HPDE6-E6E7 (cell line): Measurements from ENCODE around the gene SETD5.

Experiments
- DNase-seq: peaks from one replicate; pipeline ENCODE4 v3.0.0; 2011; ENCODE audit warnings: missing footprints; ENCODE audit errors: extremely low spot score

Gene SETD5, protein sequence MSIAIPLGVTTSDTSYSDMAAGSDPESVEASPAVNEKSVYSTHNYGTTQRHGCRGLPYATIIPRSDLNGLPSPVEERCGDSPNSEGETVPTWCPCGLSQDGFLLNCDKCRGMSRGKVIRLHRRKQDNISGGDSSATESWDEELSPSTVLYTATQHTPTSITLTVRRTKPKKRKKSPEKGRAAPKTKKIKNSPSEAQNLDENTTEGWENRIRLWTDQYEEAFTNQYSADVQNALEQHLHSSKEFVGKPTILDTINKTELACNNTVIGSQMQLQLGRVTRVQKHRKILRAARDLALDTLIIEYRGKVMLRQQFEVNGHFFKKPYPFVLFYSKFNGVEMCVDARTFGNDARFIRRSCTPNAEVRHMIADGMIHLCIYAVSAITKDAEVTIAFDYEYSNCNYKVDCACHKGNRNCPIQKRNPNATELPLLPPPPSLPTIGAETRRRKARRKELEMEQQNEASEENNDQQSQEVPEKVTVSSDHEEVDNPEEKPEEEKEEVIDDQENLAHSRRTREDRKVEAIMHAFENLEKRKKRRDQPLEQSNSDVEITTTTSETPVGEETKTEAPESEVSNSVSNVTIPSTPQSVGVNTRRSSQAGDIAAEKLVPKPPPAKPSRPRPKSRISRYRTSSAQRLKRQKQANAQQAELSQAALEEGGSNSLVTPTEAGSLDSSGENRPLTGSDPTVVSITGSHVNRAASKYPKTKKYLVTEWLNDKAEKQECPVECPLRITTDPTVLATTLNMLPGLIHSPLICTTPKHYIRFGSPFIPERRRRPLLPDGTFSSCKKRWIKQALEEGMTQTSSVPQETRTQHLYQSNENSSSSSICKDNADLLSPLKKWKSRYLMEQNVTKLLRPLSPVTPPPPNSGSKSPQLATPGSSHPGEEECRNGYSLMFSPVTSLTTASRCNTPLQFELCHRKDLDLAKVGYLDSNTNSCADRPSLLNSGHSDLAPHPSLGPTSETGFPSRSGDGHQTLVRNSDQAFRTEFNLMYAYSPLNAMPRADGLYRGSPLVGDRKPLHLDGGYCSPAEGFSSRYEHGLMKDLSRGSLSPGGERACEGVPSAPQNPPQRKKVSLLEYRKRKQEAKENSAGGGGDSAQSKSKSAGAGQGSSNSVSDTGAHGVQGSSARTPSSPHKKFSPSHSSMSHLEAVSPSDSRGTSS (N-terminal part only)

DNA sequence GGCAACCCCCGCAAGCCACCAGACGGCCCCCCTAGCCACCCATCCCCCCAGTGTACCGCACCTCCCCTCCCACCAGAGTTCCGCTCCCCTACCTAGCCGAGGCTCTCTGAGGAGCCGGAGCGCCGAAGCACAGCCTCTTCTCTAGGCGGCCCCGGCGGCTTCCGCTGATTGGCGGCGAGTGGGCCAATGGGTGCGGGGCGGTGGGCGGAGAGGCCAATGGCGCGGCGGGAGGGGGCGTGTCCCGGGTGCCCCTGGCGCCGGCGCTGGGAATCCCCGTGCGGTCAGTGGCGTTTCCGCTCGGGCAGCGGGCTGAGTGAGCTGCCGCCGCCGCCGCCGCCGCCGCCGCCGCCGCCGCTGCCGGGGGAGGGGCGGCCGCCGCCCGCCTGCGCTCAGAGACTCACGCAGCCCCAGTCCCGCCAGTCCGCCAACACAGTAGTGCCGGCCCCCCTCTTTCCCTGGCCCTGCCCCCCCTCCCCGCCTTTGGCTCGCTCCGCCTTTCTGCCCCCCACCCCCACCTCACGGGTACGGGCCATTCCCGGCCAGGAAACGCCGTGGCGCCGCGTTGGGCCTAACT is at the start of gene SETD5:
SETD5 (plus strand) TSS at position 284 of the 574 bp plus-strand sequence. CDS start 31,324 bp downstream, outside the sequence.
- peak; percentile 34 for DNase-seq

DNA sequence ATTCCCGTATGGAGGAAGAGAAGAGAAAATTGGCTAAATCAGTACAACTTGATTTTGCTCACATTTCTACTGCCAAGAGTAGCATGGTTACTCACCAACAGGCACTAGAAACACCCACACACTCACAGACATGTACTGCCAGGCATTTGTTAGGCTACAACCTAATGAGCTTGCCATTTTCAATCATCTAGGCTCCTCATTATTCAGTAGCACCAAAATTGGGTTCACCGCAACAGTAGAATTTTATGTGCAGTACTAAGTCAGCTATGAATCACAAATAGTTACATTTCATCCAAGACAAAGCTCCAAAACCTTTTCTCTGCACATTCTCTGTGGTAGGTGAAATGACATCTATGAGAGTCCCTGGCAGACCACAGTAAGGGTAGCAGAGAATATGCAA is 49.5 kb upstream of the SETD5 start:
- no peak for DNase-seq

DNA sequence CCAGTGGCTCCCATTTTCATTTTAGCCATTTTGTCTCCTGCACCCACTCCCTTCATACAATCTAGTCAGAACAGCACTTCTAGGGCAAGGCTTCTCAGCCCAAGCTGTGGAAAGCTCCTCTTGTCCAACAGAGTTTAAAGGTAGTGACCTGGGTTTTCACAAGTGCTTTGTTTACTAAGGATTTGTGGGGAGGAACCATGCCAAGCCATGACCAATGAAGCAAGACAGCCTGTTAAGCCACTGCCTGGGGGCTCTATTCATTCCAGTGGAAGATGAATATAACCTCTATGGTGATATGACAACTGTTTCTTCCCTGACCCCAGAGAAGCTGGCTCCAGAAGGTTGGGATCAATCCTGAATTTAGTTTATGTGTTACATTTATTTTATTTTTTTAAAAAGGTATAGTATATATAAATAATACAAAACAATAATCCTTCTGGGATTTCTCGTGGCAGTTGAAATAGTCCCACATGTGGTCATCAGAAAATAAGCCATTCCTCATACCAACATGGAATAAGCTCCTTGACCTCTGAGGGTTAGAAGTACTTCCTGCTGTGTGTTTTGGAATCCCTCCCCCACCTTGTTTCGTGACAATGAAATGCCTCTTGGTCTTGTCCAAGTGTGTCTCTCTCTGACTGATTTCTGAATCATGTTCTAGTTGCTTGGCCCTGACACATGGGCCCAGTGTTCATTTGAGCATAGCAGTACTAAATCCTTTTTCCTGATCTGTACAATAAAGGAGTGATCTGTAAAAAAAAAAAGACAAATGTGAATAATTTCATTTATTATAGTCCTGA is 47.9 kb upstream of the SETD5 start:
- DNase-seq: no peak

DNA sequence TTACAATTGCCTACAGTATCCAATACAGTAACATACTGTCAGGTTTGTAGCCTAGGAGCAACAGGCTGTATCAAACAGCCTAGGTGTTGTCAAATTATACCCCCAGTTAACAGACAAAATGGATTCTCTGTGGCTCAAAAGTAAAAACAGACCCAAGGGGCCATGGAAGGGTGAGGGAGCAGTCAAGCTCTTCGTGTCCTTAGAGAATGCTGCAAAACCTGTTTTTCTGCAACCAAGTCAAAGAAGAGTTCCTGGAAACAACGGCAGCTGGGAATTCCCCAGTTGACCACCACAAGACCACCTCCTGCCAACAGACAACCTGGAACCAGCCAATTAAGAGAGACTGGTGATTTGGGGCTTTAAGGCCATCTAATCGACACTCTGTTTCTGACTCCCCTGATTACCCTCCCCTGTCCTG is 45.7 kb upstream of the SETD5 start:
- no peak for DNase-seq

DNA sequence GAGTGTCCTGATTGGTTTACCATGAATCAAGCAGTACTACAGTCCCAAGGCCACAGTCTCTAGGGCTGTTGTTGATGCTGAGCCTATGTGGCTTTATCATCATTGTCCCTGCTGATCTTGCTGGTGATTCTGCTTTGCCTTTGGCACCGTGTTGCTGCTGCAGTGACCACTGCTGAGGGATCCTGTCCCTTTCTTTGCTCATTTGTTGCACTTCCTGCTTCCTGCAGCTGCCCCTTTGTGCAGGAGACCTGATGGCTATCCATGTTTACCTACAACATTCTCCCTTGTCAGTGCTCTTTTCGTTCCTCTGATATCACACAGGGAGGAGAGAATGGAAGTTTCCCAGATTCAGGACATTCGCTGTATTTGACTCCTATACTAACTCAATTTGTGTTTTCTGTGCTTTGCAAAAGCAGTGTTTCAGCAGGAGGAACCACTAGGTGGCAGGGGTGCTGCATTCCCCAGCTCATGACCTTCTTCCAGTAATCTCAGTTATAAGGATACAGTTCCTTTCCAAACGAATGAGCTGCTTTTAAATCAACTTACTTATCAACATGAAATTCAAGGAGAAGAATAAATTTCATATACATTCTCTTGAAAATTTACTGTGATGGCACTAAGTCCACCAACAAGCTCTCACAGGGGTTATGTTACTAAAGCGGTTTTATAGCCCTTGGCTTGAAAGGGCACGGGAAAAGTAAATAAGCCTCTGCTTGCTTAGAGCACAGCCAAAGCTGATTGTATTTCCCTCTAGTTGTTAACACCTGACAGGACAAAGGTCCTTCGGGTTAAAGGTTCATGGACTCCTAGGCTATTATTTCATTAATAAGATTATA is 44.3 kb upstream of the SETD5 start:
- DNase-seq: peak; percentile 14

DNA sequence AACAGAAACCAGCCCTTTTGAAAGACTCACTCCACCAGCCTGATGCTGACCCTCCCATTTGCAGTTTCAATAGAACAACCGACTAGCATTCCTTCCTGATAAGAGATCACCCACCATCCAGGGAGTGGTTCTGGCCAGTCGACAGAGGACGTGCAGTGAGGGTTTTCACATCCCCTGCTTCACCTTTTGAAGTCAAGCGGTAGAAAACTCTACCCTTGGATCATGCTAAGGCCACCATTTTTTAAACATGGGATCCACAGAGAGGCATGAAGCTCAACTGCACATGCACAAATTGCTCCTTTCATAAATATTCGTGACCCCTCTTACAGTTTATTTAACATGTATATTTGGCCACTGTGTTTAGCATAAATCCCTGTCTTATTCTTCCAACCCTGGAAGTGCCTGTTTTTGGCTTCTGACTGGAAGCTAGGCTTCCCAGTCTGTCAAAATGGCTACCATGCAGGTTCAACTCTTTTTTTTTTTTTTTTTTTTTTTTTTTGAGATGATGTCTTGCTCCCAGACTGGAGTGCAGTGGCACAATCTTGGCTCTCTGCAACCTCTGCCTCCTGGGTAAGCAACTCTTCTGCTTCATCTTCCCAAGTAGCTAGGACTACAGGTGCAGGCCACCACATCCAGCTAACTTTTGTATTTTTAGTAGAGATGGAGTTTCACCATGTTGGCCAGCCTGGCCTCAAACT is 35.6 kb upstream of the SETD5 start:
- DNase-seq: no peak

DNA sequence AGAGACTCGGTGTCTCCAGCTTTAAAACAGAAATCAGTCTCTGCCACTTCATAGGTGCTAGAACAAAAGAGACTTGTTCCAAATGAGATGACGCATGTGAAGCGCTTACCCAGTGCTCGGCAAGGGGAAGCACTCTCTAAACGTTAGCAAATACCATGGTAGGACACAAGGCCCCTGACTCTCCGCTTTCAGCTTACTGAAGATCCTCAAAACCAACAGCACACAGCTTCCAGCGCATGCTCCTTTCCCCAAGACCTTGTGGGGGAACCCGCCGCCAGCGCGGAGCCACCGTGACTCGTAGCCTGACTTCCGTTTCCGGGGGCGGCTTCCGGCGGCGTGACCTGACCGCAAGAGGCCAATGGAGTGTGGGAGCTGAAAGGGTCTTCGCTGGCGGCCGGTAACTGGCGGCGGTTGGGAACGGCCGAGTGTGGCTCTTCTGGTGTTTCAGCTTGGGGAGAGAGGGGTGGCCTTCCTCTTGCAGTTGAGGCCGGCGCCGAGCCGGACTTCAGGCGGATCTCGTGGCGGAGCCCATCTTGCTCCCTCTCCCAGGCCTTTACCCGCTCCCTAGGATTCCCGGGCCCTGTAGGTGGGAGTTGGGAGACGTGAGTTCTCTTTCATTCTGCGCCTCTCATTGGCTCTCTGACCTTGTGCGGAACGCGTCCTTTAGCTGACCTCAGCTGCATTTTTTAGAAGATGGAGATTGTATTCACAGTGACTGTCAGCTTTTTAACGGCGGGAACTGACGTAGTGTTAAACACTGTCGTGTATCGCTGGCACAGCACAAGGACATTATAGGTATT is 34.5 kb upstream of the SETD5 start, which contains the start of gene THUMPD3:
THUMPD3 (plus strand) TSS at position 324 of the 800 bp plus-strand sequence. CDS start 2,015 bp downstream, outside the sequence.
- peak; percentile 33 for DNase-seq

DNA sequence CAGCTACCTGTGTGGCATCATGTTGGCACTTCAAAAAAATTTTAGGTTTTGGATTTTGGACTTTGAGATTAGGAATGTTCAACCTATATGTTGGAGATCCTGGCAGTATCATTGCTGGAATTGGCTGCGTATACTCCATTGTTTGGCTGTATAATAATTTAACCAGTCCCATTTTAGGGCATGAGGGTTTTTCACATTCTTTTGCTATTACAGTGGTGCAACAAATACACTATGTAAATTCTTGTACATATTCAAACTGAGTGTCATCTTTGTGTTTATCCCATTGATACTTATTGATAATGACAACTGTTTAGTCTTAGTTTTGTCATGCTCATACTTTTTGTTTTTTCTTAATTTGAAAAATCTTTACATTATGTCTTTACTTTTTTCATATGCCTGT is 27.9 kb upstream of the SETD5 start:
- DNase-seq: no peak

DNA sequence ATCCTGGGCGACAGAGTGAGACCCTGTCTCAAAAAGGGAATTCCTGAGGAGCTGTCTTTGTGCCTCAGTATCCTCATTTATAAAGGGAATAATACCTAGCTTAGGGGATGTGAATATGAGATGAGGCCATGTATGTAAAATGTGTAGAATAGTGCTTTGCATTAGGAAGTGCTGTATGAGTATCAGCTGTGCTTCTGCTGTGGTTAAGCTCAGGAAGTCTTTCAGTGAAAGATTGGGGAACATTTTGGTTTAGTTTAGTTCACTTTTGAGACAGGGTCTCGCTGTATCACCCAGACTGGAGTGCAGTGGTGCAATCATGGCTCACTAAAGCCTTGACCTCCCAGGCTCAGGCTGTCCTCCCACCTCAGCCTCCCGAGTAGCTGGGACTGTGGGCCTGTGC is 23.9 kb upstream of the SETD5 start:
- DNase-seq: no peak

DNA sequence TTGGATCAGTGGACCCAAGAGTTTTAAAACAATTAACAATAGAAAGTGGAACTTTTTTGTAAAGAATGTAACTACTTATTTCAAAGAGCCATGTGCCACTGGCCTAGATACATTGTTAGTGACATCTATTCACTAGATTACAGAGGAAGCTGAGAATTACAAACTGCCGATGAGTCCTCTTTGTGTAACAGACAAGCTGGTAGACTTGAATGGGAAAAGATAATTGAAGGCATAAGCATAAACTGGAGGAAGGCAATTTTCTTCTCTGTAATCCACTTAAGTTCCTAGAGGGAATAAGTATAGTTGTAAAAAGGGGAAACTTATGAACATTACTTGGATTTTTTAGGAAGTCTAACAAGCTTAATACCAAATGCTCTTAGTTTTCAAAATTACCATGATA is 19.4 kb upstream of the SETD5 start:
- no peak for DNase-seq

DNA sequence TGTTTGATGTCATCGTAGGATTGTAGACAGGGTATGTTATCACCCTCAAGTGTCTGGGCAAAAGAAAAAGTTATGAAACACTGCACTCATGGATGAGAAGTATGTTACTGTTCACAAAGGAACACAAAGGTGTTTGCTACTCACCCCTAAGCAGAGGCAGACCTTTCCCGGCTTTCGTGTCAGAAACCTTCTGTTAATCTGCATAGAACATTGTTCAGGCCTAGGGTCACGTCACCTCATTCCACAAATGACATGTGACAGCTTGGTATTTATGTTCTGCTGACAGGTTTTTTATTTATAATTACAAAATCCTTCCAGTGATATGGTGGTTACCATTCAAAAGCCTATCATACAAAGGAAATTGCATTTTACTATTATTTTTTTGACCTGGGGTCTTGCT is 18.1 kb upstream of the SETD5 start:
- no peak for DNase-seq

DNA sequence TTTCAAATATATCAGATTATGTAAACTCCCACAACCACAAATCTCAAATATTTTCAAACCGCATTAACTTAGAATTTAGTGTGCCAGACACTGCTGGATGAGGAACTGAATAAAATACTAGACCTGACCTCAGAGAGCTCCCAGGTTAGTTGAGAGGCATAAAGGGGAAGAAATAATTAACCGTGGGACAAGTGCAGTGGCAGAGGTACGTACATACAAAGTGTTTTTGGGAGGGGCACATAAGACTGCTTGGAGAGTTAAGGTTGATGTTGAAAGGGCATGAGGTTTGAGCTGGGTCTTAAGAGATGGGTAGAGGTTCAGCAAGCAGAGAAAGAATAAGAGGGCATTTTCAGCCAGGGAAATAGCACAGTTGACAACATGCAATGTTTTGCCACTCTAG is 17.4 kb upstream of the SETD5 start:
- no peak for DNase-seq

DNA sequence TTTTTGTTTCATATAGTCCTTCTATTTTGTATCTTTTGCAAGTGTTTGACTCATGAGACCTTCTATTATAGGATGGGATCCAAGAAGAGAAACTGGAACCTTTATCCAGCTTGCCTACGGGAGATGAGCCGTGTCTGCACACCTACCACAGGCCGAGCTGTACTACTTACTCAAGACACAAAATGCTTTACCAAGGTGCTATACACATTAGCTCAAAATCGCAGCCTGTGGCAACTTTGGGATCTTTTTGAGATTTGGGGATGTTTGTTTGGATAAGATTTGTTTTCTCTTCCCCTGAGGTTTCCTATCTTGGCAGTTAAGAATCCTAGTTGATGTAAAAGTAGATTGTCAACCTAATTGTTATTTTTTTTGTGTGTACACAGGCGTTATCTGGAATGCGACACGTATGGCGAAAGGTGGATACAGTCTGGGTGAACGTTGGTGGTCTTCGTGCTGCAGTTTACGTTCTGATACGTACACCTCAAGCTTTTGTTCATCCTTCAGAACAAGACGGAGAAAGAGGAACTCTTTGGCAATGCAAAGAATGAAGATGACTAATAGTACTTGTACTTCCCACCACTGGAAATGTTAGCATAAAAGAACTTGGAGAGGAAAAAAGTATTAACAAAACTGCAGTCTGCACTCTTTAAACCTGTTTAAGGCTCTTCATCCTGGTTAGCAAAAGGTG is 13.1 kb upstream of the SETD5 start:
- no peak for DNase-seq

DNA sequence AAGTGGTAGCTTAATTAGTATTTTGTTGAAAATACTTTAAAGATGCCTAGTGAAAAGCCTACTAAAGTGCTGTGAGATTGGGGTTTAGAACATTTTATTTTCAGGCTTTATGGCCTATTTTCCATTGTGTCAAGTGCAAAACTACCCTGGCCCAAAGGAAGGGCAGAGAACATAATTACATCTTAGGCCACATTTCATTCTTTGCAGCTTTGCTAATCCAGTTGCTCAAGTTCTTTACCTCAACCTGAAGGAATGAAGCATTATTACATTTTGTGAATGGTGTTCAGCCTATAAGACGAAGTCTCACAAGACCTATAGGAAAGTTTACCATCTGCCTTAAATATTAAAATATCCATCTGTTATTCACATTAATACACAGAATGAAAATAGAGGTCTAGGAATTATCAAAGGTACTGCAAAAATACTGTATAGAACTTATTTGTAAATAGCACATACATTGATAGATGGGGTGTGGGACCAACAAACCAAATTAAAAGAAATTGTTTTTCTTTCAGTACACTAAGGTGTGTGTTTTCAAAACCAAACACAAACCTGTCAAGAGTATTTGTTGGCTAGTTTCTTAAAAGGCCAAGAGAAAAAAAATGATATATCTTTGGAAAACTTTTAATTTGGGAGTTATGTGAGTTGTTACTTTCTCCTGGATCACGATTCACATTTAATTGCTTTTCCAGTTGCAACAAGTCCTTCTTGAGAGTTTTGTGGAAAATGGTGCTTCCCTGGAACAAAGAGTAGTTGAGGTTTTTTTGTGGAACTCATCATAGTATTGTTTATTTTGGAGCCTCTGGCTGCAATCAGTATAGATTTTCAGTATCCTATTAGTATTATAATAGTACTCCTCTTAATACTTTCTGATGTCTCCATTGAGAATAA is 12.0 kb upstream of the SETD5 start:
- DNase-seq: no peak

DNA sequence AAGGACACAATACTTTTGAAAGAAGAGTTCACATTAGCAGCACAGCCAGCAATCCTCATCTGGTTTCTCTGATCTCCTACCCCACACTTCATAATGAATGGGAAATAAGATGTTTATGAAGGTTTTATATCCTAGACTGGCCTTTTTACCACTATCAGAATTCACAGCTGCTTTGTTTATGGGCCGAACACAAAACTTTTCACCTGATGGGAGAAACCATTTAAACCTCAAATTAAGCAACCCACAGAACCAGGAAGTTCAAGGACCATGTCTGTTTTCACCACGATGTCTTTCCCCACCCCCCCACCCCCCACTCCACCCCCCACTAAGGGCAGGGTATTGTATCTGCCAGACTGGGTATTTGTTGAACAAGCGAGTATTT is 11.3 kb upstream of the SETD5 start:
- no peak for DNase-seq

DNA sequence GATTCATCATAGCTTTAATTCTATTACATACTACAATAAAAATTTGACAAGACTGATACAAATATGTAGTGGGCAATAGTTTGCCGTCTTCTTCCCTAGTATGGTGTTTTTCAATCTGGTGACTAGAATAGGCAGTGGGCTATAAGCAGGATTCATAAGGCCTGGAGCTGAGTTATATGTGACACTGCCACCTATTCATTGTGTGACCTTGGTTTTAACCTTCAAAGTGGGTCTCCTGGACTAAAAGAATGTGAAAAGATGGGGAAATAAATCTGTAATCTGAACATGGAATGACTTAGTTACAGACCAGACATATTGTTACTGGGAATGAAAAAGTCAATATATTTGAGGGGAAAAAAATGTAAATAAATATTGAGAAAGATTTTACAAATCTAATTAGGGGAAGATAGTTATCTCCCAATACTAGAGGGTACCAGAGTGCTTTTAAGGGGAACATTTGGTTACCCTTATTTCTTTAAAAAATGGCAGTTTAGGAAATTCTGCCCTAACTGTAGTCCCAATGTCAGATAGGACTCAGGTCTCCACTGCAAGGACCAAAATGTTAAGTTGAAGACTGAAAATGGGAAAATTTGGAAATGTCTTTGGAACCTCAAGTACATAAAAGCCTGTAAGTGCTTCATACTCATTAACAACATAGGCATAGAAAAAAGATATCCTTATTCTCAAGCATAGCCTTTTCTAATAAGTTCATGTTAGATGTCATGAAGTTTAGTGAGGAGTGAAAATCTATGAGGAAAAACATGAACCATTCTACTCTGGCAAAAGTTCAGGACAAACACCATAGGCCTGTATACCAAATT is 10.7 kb upstream of the SETD5 start:
- DNase-seq: no peak
